Upper lobe of left lung (tissue), 4 donors: ENCODE results near the gene NRIP3.
"Not testable (repeated sequence)": the region's sequence is repeated elsewhere in the genome, so short reads cannot be mapped to it uniquely, and the experiment has no call there.

Experiments
- CTCF ChIP-seq, 6 experiments: fragments of 450-650 bp in 4 of 6; fragments of 200-600 bp in 2 of 6; sonication (generic) in 2 of 6; IDR thresholded peaks; one replicate each; pipeline ENCODE4 v1.5.1; 2016 to 2019; ENCODE audit warnings: antibody characterized with exemption in 6 of 6
- EP300 ChIP-seq, 4 donors: sonication (generic); formaldehyde crosslinking; IDR thresholded peaks; one replicate each; pipeline ENCODE4 v1.5.1; 2017; ENCODE audit warnings: antibody characterized with exemption in 4 of 4, control low read depth in 2 of 4
- POLR2A ChIP-seq, 4 donors: fragments of 450-650 bp; IDR thresholded peaks; one replicate each; pipeline ENCODE4 v1.5.1; 2016 to 2017; ENCODE audit warnings: antibody characterized with exemption in 4 of 4, mild to moderate bottlenecking in 2 of 4
- POLR2AphosphoS5 ChIP-seq, 2 donors: sonication (generic); formaldehyde crosslinking; IDR thresholded peaks; one replicate each; pipeline ENCODE4 v1.5.1; 2017; ENCODE audit warnings: antibody characterized with exemption in 2 of 2

- TF ChIP-seq CTCF, POLR2AphosphoS5, POLR2A, EP300 (IDR thresholded peaks at IDR 0.05): not testable (repeated sequence)
These were observed 68.0 kb downstream of the NRIP3 start for GRCh38 chr11:8935789-8936188.
